ENCODE measurements around the gene GDAP2.
A peak's percentile ranks its signal among the peaks of the same experiment; 100 is the strongest.

GDAP2 gene

DNA sequence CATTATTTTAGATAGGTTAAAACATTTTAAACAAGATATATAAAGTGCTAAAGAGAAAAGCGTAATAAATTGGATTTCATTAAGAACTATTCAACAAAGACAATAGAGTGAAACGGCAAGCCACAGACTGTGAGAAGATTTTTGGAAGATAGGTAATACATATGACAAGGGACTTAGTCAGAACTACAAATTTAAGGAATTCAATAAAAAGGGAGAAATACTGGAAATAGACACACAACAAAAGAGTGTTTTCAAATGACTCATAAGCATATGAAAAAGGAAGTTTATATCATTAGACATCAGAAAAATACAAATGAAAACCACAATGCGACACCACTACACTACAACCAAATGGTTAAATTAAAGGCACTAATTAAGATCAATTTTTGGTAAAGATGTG lies 90.5 kb downstream of the GDAP2 start:
- no peak for DNase-seq

DNA sequence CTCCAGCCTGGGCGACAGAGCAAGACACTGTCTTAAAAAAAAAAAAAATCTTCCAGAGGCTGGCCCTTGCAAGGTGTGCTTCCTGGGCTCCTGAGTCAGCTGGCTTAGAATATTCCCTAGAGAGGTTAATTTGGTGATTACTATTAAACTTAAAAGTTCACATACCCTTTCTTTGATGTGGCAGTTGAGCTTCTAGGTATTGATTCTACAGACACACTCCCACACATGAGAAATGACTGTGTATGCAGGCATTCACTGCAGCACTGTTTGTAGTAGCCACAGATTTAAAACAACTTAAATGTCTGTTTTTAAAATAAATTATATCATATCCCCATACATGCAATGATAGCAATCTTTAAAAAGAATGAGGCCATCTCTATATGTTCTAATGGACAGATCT lies 93.4 kb downstream of the GDAP2 start:
- no peak for DNase-seq

DNA sequence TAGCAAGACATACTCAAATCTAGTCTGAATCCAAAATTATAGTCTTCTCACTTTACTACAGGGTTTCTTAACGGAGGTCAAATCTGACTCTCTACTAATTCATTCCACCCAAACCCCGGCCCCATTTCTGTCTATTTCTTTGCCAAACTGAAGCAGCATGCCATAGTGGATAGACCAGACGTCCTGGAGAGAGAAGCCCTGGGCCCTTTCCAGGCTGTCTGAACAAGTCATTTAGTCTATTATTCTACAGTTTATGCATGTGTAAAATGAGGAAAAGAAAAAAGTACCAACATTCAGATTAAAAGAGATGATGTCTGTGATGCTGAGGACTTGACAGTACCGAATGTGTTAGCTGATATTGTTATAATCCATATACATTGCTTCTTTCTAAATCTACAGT lies 95.0 kb downstream of the GDAP2 start:
- no peak for DNase-seq

DNA sequence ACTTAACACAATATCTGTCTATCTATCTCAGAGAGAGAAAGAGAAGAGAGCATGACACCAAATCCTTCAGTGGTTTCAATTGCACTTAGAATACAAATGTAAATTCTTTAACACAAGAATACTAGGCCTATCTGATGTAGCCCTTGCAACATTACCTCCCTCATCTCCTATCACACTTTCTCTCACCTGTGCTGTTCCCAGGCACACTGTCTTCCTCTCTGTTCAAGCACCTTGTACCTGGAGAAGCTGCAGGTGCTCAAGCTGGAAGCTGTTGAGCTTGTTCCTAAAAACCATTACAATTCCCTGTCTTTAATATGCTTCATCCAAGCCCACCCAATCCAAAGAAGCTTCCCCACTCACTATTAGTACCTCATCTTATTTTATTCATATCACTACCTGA lies 97.0 kb downstream of the GDAP2 start:
- no peak for DNase-seq

DNA sequence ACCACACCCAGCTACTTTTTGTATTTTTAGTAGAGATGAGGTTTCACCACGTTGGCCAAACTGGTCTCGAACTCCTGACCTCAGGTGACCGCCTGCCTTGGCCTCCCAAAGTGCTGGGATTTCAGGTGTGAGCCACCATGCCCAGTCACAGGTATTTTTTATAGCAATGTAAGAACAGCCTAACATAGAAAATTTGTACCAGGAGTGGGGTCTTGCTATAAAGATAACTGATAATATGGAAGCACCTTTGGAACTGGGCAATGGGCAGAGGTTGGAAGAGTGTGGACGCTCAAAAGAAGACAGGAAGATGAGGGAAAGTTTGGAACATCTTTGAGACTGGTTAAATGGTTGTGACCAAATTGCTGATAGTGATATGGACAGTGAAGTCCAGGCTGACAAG lies 99.2 kb downstream of the GDAP2 start:
- DNase-seq, result no peak

DNA sequence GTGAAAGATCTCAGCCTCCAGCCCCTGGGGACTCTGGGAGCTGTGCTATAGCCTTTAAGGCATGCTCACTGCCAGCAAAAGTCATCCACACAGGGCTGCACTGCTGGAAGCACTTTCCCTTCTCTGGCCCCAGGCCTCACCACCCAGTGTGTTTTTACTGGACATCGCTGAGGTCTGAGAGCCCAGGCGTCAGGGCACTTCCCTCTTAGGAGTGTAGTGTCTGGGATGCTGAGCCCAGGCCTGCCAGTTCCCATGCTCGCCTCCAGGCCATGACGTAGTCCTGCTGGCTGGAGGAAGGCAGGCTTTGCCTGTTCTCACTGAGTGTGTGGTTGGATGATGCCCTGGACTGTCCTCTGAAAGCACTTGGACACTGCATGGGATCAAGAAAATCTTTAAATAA lies 101.2 kb downstream of the GDAP2 start:
- DNase-seq, result no peak

DNA sequence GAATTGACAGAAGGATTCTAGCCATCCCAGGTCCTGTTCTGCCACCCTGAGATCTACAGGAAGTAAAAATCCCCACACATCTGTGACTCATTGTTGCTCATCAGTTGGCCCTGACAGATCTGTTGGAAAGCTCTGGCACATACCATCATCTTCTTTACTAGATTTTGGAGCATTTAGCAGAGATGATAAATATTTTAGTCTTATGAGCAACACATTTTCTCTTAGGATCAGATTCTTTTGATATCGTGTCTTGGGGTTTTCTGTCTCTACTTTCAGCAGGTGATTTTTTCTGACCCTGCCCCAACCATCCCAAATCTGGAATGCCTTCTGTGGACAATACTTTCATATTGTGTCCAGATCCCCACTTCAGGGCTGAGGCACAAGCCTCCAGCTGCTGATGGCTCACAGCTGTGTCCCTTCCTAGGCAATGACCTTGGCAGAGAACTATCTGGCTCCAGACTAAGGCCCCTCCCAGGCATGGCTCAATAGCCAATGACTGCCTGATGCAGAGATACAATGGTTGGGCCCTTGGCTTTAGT lies 102.8 kb downstream of the GDAP2 start:
- DNase-seq, result no peak

DNA sequence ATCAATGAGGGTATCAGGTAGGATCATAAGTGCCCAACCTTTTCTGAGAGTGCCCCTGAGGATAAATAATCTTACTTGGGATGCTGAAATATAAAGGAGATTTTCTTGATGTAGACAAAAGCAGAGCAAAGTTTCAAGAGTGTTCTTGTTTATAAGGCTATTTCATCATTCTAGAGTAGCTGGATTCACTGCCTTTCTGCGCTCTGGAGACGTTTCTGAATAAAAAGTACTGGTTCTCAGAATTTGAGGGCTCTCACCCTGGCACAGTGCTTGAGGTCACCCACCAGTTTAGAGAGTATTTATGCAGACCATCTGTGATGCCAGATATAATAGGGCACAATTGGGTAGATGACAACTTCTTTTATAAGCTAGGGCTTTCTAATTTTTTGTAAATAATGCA lies 103.3 kb downstream of the GDAP2 start:
- DNase-seq, result no peak

DNA sequence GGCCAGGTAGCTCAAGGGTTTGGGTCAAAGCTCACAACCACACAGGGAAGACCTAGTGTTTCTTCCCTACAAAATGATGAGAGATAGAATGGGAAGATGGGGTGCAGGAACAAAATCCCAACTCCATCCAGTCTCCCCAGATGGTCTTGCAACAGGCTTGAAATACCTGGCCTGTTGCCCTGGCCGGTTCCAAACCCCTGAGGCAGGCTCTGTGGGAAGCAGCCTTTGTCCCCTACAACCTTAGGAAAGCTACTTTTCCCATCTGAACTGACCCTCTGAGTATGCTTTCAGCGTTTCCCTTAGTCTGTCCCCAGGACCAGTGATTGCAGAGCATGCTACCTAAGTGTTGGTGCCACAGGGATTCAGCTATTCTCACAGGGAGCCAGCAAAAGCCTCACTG lies 104.0 kb downstream of the GDAP2 start:
- no peak for DNase-seq

DNA sequence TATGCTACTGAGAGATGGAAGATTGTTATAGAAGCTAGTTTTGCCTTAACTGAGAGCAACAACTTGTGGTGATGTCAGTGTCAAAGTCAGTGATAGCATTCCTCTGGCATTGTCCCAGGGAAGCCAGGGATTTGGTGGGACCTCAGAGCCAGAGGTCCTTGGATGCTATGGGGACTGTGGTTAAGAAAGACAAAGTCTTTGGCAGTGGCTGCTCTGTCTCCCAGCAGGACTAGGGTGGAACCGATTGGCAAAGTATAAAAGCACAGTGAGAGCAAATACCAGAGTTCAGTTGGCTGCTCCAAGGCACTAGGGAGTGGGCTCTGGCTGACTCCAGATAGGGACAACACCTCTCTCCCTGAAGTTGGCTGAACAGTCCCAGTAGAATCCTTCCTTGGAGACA lies 104.8 kb downstream of the GDAP2 start:
- DNase-seq, result no peak

DNA sequence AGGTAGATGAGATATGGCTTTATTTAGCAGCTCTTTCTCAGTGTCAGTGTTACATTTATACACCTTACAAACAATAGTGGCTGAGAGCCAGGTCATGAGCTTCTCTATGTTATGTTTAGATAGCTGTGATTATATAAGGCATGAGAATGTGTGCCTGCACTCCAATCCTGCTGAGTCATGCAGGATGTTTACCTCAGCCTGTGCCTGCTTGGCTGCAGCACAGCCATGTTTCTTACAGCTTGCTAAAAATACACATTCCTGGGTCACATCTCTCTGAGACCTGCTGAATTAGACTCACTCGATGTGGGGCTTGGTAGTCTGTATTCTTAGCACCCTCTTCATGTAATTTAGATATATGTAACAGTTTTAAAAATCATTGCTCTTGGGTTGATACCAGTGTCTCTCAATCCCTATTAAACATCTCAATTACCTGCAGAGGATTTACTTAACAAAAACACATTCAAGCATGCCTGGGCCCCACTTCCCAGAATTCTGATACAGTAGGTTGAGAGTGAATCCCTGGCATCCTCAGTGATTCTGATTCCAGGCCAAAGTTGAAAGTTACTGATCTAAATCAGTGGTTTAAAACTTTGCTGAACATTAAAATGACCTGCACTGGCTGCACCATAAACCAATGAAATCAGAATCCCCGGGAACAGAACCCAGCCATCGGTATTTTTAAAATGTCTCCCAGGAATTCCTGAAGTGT lies 107.5 kb downstream of the GDAP2 start:
- DNase-seq, result no peak

DNA sequence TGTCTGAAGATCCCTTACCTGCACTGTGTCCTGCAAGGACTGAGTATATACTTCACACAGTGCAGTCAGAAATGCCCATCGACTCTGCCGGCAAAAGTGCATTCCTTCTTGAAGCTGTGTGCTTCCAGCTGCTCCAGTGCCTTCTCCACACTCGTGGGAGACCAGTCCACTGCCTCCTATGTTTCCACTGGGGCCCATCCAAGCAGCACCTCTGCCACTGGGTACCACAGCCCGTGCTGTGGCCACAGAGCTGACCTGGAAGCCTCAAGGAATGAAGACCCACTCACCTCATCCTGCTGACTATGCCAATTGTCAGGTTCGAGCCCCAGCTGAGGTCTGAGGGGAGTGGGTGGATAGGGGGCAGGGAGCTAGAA lies 108.1 kb downstream of the GDAP2 start:
- no peak for DNase-seq

DNA sequence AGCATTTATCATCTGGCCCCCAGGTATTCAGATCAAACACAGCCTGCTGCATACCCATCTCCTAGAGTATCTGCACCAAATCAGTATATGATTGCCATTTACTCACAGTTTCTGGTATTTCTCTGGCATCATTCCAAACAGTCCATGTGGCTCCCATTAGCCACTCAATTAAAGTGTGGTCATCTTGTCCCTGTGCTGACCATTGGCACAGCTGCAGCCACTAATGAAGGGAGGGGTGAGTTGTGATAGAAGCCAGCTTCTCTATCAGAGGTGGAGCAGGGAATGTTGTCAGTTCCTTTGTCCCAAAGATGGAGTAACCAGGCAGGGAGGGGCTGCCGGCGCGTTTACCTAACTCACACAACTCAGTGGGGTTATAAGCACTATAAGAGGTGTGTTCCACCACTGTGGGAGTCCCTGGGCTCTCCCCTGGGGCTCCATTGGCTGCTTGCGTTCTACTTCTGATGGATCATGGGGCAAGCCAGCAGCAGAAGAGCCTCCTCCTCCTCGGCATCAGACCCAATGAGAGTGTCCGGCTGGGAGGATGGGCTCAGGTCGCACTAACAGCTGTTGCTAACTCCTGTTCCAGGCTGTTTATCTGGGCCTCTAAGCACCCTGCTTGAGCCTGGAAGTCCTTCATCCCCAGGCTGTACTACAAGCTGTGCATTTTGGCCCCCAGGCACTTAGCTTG lies 108.6 kb downstream of the GDAP2 start:
- peak; percentile 34 to 82 for DNase-seq

DNA sequence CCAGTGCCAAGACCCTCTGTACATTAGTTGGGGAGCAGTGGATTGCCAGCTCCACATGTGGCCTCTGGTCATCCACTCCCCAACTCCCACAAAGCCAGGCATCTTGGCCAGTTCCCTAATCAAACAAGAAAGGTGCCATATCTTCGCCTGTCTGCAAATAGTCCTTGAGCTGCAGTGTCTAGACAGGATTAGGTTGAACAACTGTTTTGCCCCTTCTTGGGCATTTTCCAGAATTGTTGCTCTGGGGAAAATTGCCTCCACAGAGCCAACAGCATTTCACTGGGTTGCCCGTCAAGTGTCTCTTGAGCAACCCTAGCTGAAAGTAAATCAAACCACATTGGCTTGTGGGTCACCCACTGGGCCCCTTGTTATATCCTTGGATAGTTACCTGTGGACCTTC lies 109.3 kb downstream of the GDAP2 start:
- no peak for DNase-seq

DNA sequence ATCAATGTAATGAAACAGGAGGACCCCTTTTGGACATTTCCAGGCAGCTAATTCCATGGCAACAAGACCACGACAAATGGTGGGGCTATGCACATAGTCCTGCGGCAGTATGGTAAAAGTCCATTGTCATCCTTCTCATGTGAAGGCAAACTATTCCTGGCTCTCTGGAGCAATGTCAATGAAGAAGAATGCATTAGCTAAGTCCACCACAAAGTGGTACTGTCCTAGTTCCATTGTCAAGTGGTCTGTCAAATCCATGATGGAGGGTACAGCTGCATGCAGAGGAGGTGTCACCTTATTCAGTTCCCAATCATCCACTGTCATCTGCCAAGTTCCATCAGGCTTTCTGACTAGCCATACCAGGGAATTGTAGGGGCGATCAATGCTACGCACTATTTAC lies 110.1 kb downstream of the GDAP2 start:
- DNase-seq, result no peak

DNA sequence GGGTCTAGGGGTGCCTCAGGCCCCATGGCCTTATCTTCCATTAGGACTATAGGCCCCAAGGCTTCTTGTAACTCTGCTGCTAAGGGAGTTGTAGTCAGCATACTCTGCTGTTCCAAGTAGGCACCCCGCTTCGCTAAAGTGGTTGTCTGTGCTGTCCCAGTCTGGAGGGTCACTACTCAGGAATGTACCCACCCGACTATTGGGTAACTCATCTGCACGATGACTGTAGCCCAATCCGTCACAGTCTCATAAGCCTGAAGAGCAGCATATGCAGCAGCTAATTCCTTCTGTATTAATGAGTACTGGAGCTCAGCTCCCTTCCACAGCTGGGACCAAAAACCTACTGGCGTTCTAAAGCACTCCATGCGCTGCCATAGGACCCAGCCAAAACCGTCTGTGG lies 111.0 kb downstream of the GDAP2 start:
- peak in 1 of 2 experiments; percentile 14 for DNase-seq

DNA sequence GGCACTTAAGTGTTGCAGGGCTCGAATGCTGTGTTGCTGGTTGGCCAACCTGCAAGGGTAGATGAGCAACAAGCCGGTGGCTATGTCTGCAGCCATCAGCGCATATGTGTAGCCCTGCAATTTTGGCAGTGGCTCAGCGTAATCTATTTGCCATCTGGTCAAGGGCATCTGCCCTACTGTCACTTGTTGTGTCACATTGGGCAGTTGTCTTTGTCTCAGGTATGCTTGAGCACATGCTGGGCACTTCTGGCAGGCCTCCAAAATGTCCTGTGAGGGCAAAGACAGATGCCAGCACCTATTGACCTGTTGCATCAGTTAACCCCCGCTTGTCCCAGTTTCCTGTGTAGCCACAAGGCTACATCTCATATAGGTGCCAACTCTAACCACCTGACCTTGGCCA lies 111.8 kb downstream of the GDAP2 start:
- DNase-seq, result peak; percentile 77 to 91

DNA sequence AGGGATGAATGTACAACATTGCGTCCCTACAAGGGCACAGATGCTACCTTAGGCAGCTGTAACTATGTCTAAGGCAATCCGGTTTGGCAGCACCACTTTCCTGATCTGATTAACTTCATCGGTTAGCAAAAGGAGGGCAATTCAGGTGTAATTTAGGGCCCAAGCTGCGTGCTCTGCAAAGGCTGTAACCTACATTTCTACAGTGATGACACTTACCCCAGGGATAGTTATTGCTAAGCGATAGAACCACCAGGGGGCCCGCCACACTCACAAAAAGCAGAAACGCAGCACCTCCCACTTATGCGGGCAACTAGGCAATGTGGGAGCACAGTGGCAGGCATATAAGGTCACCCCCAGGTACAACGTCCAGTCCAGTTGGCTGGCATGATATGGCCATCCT lies 113.5 kb downstream of the GDAP2 start:
- peak; percentile 46 to 77 for DNase-seq

DNA sequence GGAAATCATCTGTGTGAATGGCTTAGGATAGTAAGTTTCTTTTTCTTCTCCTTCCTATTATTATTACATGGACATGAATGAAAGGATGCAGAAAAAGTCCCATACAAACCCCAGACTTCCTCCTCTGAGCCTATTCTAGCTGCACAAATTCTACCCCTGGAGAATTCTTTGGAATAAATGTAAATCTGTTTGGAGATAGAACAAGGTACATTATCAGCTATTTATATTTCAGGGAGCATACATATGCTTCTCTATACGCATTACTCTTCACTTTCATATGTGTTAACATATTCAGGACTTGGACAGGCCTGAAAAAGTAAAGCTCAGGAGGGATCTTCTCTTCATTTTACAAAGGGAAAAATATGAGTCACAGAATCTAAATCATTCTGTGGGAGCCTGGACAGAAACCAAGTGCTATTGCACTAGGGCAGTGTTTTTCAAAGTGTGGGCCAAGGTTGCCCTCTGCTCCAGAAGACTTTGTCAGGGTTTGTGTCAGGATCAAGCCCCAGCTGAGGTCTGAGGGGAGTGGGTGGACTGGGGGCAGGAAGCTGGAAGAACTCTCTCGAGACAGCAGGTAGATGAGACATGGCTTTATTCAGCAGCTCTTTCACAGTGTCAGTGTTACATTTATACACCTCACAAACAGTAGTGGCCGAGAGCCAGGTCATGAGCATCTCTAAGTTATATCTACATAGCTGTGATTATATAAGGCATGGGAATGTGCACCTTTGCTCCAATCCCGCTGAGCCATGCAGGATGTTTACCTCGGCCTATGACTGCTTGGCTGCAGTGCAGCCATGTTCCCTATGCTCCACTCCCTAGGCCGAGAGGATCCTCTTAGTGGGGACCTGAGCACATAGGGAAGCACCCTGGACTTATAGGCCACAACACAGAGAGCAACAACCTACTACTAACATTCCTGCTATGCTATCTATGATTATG lies 114.3 kb downstream of the GDAP2 start:
- no peak for DNase-seq

Measured in NCI-H524 (cell line).